Esophagus muscularis mucosa (tissue), 4 donors: ENCODE results near the gene MAPK4.

ENCODE experiments used
- EP300 ChIP-seq: sonication (generic); formaldehyde crosslinking; IDR thresholded peaks from one replicate; pipeline ENCODE4 v1.6.1; 2017; ENCODE audit warnings: antibody characterized with exemption
- POLR2AphosphoS5 ChIP-seq, 2 donors: sonication (generic); formaldehyde crosslinking; IDR thresholded peaks; one replicate each; pipeline ENCODE4 v1.6.1; 2017; ENCODE audit warnings: antibody characterized with exemption in 2 of 2
- TF ChIP-seq, protein P1 (sequence below), 3 experiments: fragments of 200-600 bp in 2 of 3; fragments of 450-650 bp in 1 of 3; sonication (generic) in 2 of 3; IDR thresholded peaks; one replicate each; pipeline ENCODE4 v1.5.1; 2017 to 2019; ENCODE audit warnings: antibody characterized with exemption in 3 of 3, mild to moderate bottlenecking in 2 of 3, moderate library complexity in 1 of 3

DNA sequence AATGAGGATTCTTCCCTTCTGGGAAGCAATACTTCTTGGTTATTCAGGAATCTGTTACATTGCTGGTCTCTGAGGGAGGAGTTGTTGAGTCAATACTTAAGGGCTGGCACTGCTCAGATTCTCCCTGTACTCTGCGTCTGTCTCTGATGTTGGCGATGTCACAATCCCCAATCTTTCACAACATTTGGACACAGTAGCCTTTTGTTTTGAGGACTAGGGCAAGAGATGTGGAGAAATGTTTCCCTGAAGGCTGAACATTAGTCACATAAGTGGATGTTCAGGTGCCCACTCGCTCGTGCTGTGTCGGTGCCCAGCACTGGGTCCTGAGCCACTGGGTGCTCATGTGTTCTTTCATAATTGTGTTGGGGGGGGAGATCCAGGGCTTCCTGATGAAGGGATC, 55.0 kb downstream of the MAPK4 start:
- TF ChIP-seq, protein P1, sequence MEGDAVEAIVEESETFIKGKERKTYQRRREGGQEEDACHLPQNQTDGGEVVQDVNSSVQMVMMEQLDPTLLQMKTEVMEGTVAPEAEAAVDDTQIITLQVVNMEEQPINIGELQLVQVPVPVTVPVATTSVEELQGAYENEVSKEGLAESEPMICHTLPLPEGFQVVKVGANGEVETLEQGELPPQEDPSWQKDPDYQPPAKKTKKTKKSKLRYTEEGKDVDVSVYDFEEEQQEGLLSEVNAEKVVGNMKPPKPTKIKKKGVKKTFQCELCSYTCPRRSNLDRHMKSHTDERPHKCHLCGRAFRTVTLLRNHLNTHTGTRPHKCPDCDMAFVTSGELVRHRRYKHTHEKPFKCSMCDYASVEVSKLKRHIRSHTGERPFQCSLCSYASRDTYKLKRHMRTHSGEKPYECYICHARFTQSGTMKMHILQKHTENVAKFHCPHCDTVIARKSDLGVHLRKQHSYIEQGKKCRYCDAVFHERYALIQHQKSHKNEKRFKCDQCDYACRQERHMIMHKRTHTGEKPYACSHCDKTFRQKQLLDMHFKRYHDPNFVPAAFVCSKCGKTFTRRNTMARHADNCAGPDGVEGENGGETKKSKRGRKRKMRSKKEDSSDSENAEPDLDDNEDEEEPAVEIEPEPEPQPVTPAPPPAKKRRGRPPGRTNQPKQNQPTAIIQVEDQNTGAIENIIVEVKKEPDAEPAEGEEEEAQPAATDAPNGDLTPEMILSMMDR (IDR thresholded peaks at IDR 0.05): no peak
- TF ChIP-seq POLR2AphosphoS5 (IDR thresholded peaks at IDR 0.05) (peak in 1 of 2 donors; percentile 46), EP300 (no peak)
